ENCODE data around the gene CMTR1.

CMTR1 gene

GRCh38 chr6:37507690-37508421 lies 74.8 kb downstream of the CMTR1 start:
- no peak overlapping the region for H3K27ac ChIP-seq
- no peak for TF ChIP-seq Cebpa-rat (IDR thresholded peaks at IDR 0.05)
- H3K9me3 ChIP-seq = no peaks in the 10 kb centered on the region
- no peak overlapping the region for H3K4me2 ChIP-seq
- H3K9ac ChIP-seq = no peak overlapping the region
- H3K27me3 ChIP-seq = no peaks in the 10 kb centered on the region
- H3K4me1 ChIP-seq = peaks cover 48% of the 10 kb centered on the region
- H3K36me3 ChIP-seq = no peaks in the 10 kb centered on the region
- no peak overlapping the region for H3K4me3 ChIP-seq
- H4K20me1 ChIP-seq = no peaks in the 10 kb centered on the region

- peak overlapping the region; percentile 96 for H3K4me2 ChIP-seq
- peak overlapping the region; percentile 31; the same call in 1 of the 2 replicates for H3K27ac ChIP-seq
- no peak overlapping the region for H3K9ac ChIP-seq
Observed at GRCh38 chr6:37511201-37511600, 78.2 kb downstream of the CMTR1 start.

GRCh38 chr6:37511910-37512399 lies 78.9 kb downstream of the CMTR1 start:
- Histone ChIP-seq H3K9ac (no peak overlapping the region; the same call in 1 of the 2 replicates), H3K4me3 (no peak overlapping the region), H3K36me3 (no peaks in the 10 kb centered on the region), H3K27ac (peak overlapping the region; percentile 61; the same call in 1 of the 2 replicates), H3K4me1 (peaks cover 56% of the 10 kb centered on the region), H3K27me3 (no peaks in the 10 kb centered on the region), H4K20me1 (no peaks in the 10 kb centered on the region), H3K9me3 (no peaks in the 10 kb centered on the region), H3K4me2 (peak overlapping the region; percentile 96)
- TF ChIP-seq Cebpa-rat (IDR thresholded peaks at IDR 0.05) = no peak

More at GRCh38 chr6:37511201-37511600, 78.2 kb downstream of the CMTR1 start:
- no peak for TF ChIP-seq Cebpa-rat (IDR thresholded peaks at IDR 0.05)
- Histone ChIP-seq H4K20me1 (no peaks in the 10 kb centered on the region), H3K36me3 (no peaks in the 10 kb centered on the region), H3K4me3 (no peak overlapping the region), H3K27me3 (no peaks in the 10 kb centered on the region), H3K4me1 (peaks cover 52% of the 10 kb centered on the region), H3K9me3 (no peaks in the 10 kb centered on the region)

- H3K9ac ChIP-seq = peak overlapping the region; percentile 50; the same call in 1 of the 2 replicates
- no peak overlapping the region for H3K4me3 ChIP-seq
- H3K4me1 ChIP-seq = peaks cover 62% of the 10 kb centered on the region
- peak overlapping the region; percentile 96 for H3K4me2 ChIP-seq
- no peaks in the 10 kb centered on the region for H3K27me3 ChIP-seq
- no peaks in the 10 kb centered on the region for H3K36me3 ChIP-seq
- no peak for TF ChIP-seq Cebpa-rat (IDR thresholded peaks at IDR 0.05)
- H4K20me1 ChIP-seq = no peaks in the 10 kb centered on the region
- H3K27ac ChIP-seq = peak overlapping the region; percentile 61
- no peaks in the 10 kb centered on the region for H3K9me3 ChIP-seq
Observed at GRCh38 chr6:37512400-37513011, 79.5 kb downstream of the CMTR1 start.

- peaks cover 68% of the 10 kb centered on the region for H3K4me1 ChIP-seq
- H3K36me3 ChIP-seq = no peaks in the 10 kb centered on the region
- H3K9me3 ChIP-seq = no peaks in the 10 kb centered on the region
- H3K4me2 ChIP-seq = peak overlapping the region; percentile 96
- H3K27me3 ChIP-seq = no peaks in the 10 kb centered on the region
- peak overlapping the region; percentile 50; the same call in 1 of the 2 replicates for H3K9ac ChIP-seq
- no peaks in the 10 kb centered on the region for H4K20me1 ChIP-seq
- peak overlapping the region; percentile 61 for H3K27ac ChIP-seq
- H3K4me3 ChIP-seq = no peak overlapping the region
- no peak for TF ChIP-seq Cebpa-rat (IDR thresholded peaks at IDR 0.05)
Observed at GRCh38 chr6:37513155-37513554, 80.1 kb downstream of the CMTR1 start.

GRCh38 chr6:37513576-37513975 lies 80.6 kb downstream of the CMTR1 start:
- Histone ChIP-seq H3K4me1 (peaks cover 72% of the 10 kb centered on the region), H3K9me3 (no peaks in the 10 kb centered on the region), H3K9ac (peak overlapping the region; percentile 50; the same call in 1 of the 2 replicates), H4K20me1 (no peaks in the 10 kb centered on the region), H3K27me3 (no peaks in the 10 kb centered on the region), H3K4me2 (peak overlapping the region; percentile 96), H3K27ac (peak overlapping the region; percentile 61; the same call in 1 of the 2 replicates), H3K36me3 (no peaks in the 10 kb centered on the region), H3K4me3 (no peak overlapping the region)
- no peak for TF ChIP-seq Cebpa-rat (IDR thresholded peaks at IDR 0.05)

- H3K9ac ChIP-seq = peak overlapping the region; percentile 87
- peak overlapping the region; percentile 96 for H3K4me2 ChIP-seq
- H3K36me3 ChIP-seq = no peaks in the 10 kb centered on the region
- peaks cover 80% of the 10 kb centered on the region for H3K4me1 ChIP-seq
- H4K20me1 ChIP-seq = no peaks in the 10 kb centered on the region
- no peak for TF ChIP-seq Cebpa-rat (IDR thresholded peaks at IDR 0.05)
- H3K4me3 ChIP-seq = peak overlapping the region; percentile 61; the same call in 1 of the 2 replicates
- H3K27ac ChIP-seq = peak overlapping the region; percentile 97
- H3K9me3 ChIP-seq = peaks cover 5% of the 10 kb centered on the region
- H3K27me3 ChIP-seq = no peaks in the 10 kb centered on the region
Observed at GRCh38 chr6:37514321-37514771, 81.3 kb downstream of the CMTR1 start.

- Histone ChIP-seq H3K4me3 (peak overlapping the region; percentile 61), H3K9ac (peak overlapping the region; percentile 87), H3K36me3 (no peaks in the 10 kb centered on the region), H3K4me2 (peak overlapping the region; percentile 96), H4K20me1 (no peaks in the 10 kb centered on the region), H3K9me3 (peaks cover 8% of the 10 kb centered on the region), H3K4me1 (peaks cover 83% of the 10 kb centered on the region), H3K27ac (peak overlapping the region; percentile 97), H3K27me3 (no peaks in the 10 kb centered on the region)
- TF ChIP-seq Cebpa-rat (IDR thresholded peaks at IDR 0.05) = no peak
Observed at GRCh38 chr6:37514837-37515236, 81.8 kb downstream of the CMTR1 start.

- Histone ChIP-seq H3K27me3 (no peaks in the 10 kb centered on the region), H4K20me1 (peaks cover under 1% of the 10 kb centered on the region; the same call in 1 of the 2 replicates), H3K4me2 (peak overlapping the region; percentile 96), H3K36me3 (no peaks in the 10 kb centered on the region), H3K27ac (peak overlapping the region; percentile 97), H3K4me3 (peak overlapping the region; percentile 61), H3K9ac (peak overlapping the region; percentile 87), H3K9me3 (peaks cover 8% of the 10 kb centered on the region), H3K4me1 (peaks cover 91% of the 10 kb centered on the region)
- TF ChIP-seq Cebpa-rat (IDR thresholded peaks at IDR 0.05) = no peak
Observed at GRCh38 chr6:37515712-37516075, 82.7 kb downstream of the CMTR1 start.
